HG02759 (cell line): Measurements from ENCODE around the gene DUSP14.
"Not testable (repeated sequence)": the region's sequence is repeated elsewhere in the genome, so short reads cannot be mapped to it uniquely, and the experiment has no call there.

Experiments
- ATAC-seq: cut with Tn5 transposase; IDR thresholded peaks from one replicate; pipeline ENCODE4 v1.9.1; 2021; ENCODE audit warnings: mild to moderate bottlenecking, moderate library complexity; ENCODE audit not compliant: unreplicated experiment

The DUSP14 gene

DNA sequence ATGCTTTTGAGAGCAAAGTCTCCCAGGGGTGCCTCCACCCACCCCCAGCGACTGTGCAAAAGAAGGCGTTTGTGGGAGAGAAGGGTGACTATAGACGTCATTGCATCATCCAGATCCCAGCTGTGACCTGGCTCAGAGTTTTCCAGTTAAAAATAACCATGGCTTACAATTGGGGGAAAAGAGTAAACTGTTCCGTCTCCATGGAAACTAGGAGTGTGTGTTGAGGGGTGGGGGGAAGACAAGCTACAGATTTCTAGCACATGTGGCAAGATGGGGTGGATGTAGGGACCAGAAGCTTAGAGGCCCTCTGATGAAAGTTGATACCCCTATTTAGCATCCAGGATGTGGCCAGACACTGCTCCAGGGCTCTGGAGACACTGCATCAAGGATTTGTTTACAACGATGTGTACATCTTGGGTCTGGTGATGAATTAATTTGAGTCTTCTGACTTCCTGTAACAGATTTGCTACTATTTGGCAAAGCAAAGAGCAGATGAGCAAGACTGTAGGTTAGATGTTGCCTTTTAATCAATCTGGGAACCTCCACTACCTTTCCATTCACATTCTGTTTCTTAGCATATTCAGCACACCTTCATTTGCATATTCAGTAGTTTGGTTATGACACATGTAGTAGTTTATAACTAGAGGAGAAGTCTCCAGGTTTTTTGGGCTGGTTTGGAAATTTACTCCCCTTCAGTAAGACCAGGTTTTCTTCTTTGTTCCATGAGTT lies 6.2 kb upstream of the DUSP14 start:
- ATAC-seq, result no peak

DNA sequence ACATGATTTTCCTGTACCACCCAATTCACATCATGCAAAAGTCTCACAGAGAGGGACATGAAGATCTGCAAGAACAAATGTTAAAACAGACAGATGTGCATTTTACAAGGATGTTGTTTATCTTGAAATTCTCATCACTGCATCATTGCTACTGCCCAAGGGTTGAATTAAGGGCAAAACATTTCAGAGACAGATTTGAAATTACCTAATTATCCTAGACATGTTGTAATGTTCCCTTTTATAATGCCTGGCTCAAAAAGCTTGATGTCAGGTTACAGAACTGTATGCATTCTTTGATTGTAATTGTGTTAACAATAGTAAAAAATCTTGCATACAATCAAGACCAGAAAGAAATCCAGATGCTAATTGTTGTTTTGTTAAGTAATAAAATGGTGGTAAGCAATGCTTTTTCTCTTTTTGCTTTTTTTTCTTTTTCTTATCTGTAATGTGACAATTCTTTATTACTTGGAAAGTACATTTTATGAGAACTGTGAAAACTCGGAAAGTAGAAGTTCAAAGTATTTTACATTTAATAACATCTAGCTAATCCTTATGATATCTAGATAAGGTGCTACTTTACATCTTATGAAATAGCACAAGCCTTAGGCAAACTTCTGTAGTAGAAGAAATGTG lies 3.6 kb upstream of the DUSP14 start:
- ATAC-seq, result no peak

DNA sequence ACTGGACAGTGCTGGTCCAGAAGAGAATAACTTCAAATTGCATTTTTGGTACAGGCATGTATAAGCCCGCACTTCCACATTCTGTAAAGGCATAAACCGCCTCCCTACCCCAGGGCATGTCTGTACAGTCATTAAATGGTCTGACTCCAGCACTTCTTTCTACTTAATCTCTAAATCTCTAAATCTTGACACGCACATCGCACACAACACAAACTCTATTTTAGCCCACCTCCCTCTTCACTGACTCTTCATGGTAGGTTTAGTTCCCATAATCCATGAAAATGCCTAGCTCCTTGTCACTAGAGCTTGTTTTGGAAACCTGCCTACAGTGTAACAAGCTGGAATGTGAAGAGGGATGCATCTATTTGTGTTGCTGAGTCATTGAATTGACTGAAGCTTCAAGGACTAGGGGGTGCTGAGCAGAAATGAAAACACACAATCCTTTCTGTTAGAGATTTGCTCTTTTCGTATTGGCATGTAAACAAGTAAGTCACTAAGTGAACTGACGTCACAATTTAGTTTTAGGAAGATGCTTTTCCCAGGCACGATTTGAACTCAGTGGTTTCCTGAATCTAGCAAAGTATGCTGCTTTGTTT lies 1.6 kb upstream of the DUSP14 start:
- no peak for ATAC-seq

DNA sequence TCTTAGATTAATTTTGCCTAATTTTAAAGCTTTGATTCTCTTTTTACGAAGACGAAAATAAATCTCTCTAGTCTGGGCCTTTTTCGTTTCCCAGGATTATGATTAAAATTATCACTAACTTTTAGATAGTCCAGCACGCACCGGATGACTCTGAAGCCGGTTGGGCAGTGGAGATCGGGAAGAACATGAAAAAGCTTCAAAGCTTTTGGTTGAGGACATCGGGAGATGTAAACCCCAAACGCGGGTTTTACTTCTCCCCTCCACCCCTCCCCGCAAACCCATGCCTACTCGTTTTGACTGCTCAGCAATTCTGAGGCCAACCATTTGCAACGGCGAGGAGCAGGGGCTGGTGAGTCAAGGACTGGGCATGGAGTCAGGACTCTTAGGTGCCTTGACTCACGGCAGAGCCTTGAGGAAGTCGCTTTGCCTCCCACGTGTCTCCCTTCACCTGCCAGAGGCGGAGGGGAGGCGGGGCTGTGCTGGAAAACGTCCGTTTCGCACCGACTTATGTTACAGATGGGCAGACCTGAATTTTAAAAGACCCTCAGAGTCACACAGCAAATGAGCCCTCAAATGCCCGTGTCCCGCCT lies 989 bp upstream of the DUSP14 start:
- peak; percentile 14 for ATAC-seq

DNA sequence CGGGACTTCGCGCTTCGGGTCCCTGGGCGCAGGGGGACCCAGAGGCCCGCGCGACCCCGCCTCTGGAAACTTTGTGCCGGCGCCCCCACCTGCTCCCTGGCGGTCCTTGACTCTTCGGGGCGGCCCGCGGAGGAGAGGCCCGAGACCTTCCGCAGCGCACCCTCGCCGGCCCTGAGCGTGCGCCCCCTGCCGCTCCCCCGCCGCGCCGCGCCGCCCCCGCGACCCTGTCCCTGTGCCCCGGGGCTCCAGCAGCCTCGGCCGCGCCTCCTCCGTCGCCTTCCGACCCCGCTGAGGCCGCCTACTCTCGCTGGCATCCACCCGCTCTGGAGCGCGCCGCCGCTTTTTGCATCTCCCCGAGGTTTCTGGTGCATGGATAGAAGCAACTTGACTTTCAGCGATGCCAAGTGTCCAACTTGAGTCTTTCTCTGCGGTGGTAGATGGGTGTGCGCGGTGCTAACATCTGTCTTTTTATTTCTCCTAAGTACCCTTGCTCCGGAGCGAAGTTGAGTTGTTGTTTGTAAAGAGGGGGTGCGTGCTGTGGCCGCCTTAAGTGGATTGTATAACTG lies 414 bp downstream of the DUSP14 start:
- peak; percentile 49 for ATAC-seq

DNA sequence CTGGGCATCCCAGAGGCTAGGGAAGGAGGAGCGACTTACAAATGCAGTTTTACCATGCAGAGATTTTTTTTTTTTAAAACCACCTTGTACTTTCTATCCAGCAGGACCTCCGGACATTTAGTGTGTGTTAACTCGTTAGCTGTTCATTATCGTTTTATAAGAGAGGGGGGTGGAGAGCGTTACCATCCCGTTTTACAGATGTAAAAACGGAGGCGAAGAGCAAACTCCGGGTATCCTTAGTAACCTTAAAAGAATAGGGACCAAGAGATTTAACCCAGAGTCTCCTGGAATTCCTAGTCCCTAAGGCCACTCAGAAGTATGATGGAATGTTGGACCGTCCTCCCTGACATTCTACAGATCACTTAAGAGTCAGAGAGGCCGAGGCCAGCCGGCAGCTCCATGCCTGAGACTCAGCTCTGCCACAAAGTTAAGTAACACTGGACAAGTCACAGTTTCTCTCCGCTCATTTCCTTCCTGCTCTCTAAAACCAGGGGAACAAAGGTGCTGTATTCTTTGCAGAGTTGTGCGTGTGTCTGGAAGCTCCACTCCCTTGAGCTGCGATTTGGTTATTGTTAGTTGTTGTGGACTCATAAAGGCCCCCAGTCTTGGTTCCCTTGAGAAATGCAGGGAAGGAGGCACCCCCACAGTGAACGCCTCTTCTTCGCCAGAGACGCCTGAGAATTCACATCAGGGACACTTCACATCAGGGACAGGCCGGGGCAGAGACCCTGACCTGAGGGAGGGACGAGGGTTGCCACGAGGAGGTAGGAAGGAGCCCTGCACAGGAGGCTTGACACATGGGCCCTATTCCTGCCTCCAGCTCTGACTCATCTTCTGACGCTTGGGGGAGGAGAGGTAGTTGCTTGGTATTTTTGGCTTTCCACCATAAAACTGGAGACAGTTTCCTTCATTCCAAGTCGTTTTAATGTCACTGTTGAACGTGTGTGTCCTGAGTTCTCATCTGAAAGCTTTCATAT lies 1.2 kb downstream of the DUSP14 start:
- no peak for ATAC-seq

DNA sequence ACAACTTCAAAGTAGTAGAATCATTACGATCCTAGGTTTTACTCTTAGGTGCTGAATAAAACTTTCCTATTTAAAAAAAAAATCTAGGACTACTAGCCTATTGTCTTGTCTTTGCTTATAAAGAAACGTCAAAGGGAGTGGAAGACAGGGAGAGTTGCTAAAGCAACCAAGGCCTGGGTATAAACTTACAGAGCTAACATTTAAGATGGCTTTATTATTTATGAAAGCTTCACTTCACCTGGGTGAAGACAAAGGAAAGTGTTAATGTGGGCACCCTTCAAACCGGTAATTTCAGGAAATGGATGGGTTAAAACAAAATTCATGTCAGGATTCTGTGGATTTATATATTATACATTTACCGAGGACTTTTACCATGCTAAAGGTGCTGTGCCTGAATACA lies 2.5 kb downstream of the DUSP14 start:
- ATAC-seq, result no peak

DNA sequence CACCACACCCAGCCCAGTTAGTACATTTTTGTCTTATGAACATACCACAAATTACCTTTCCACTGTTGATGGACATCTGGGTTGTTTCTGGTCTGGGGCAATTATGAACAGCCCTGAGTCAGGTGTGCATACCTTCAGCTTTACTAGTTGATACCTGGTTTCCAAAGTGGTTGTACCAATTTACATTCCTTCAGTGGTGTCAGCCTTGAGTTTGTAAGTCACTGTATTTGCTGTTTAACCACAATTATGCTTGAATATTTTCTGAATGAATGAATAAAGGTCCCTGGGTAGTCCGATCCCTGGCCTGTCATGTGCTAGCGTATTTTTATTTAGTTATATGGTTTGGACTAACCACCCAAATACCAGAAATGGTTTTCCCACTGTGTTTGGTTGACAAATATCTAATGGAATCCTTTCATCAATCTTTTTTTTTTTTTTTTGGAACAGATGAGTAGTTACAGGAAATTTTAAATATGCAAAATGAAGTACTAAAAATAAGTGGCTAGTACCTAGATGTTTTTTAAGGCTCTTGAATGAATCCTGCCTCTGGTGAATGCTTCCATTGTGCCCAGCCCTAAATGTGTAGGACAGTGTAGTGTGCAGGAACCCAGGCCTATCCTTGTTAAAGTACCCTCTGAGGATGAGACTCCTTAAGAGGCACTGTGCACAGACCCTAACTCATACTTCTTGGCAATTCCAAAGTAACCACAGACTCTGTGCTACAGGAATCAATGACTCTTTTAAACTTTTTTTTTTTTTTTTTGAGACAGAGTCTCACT lies 3.7 kb downstream of the DUSP14 start:
- ATAC-seq, result no peak

DNA sequence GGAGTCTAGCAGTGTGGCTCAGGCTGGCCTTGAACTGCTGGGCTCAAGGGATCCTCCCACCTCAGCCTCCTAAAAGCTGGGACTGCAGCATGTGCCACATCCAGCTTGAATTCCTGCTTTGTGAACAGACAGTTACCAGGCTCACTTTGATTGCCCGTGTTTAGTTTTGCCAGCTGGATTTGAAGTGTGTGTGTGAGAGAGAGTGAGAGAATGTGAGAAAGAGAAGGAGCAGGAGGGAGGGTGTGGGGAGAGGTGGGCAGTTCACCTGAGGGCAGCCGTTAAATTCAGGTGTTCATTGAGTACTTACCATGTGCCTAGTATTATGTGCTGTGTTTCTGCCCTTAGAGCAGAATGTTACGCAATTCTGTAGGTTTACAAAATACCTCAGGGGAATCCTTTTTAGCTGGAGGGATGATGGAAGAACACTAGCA lies 4.7 kb downstream of the DUSP14 start:
- ATAC-seq, result no peak

DNA sequence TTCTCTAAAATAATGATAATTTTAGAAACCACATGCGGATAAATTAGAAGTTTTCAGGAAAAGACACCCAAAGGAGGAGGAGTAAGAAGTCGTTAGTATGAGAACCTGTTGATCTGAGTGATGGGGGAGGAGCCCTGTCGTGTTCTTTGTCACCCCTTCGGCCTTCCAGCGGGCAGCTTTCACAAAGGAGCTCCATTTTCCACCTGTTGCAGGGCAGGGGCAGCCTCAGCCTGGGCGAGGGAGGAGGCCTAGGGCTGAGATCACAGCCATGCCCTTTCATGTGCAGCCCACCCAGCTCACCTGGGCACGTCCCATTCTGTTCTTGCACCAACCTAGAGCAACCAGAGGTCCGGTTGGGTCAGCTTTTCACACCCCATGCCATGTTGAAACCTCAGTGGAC lies 5.3 kb downstream of the DUSP14 start:
- no peak for ATAC-seq

DNA sequence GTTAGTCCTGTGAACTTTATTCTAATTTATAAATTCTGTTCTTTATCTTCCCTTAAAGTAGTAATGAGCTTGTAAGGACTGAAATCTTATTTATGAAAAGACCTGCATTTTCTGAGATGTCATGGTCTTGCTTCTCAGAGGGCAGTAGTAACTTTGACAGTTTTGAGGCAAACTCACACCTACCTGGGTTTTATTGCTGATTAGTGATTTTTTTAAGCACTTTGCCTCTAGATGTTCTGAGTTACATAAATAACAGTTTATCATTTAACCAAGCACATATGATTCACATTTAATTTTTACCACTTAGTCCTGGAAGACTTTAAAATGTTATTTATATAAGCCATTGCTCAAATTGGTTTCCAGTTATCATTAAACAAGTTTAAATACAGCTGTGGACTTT lies 10.7 kb downstream of the DUSP14 start:
- no peak for ATAC-seq

DNA sequence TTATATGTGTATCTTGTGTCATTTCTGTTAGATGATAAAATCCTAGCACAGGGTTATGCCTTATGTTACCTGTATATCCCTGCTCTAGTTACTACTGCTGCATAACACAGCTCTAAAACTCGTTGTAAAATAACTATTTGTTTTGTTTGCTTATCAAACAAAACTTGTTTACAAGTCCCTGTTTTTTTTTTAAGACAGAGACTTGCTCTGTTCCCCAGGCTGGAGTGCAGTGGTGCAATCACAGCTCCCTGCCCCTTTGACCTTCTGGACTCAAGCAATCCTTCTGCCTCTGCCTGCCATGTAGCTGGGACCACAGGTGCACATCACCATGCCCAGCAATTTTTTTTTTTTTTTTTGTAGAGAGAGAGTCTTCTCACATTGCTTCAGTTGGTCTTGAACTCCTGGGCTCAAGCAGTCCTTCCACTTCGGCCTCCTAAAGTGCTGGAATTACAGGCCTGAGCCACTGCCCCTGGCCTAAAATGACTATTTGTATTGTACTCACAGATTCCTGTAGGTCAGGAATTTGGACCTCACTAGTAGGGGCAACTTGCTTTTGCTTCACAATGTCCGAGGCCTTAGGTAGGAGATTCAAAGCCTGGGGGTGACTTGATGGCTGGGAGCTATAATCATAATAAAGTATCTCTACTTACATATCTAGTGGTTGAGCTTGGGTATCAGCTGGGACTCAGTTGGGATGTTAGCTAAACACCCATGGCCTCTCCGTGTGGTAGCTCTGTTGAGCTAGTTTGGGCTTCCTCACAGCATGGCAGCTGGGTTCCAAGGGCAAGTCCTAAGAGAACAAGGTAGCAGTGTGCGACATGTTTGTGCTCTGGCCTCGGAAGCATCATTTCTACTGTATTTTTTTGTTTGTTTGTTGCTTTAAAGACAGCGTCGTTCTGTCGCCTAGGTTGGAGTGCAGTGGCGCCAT lies 12.6 kb downstream of the DUSP14 start:
- ATAC-seq, result no peak

DNA sequence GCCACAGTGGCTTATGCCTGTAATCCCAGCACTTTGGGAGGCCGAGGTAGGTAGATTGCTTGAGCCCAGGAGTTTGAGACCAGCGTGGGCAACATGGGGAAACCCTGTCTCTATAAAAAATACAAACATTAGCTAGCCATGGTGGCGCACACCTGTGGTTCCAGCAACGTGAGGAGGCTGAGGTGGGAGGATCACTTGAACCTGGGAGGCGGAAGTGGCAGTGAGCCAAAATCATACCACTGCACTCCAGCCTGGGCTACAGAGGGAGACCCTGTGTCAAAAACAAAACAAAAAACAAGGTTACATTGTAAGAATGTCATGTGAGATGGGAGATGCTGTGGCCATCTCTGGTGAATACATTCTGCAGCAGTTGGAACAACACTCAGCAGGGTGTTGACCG lies 13.5 kb downstream of the DUSP14 start:
- no peak for ATAC-seq

DNA sequence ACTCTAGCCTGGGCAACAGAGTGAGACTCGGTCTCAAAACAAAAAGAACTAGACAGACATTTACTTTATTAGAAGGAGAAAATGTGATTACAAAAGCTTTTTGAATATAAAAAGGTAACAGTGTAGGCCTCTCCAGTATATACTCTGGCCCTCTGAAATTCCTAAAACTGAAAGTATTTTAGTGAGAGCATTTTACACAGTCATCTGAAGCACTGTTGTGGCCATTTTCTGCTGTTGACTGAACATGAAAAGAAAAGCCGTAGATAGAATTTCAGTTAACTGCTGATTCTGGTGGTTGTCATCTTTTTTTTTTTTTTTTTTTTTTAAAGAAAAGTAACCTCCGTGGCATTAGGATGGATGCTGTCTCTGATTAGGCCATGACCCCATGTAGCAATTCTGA lies 15.6 kb downstream of the DUSP14 start:
- ATAC-seq, result no peak

DNA sequence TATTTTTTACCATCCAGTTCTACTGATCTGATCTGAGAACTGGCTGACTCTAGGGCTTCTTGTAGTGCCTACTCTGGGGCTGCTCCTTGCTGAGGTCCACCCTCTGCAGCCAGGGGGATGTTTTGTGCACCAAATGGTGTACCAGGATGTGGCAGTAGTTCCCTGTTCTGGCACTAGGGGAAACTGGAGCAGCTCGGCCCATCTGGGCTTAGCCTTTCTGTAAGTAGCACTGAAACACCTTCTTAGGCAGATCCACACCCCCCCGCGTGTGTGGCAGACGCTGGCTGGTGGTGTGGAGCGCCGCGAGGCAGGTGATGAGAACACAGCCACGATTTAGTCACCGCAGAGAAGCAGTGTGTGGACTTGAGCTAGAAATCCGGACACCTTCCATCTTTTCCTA lies 17.0 kb downstream of the DUSP14 start:
- no peak for ATAC-seq

DNA sequence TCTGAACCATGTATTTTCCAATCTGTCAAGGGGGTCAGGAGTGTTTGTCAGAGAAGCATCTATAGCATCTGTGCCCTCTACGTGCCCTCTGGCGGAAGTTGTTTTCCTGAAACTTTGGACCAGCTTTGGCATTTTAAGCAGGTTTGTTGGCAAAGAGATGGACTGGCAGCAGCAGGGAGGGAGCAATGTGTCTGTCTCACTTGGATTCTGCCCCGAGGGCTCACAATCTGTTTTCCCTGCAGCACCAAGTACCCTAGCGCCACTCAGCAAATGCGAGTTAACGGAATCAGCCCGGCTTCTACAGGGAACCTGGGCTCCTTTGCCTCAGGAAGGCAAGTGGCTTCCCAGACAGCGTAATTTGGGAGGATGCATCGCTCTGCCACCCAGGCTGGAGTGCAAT lies 17.4 kb downstream of the DUSP14 start:
- ATAC-seq, result no peak

DNA sequence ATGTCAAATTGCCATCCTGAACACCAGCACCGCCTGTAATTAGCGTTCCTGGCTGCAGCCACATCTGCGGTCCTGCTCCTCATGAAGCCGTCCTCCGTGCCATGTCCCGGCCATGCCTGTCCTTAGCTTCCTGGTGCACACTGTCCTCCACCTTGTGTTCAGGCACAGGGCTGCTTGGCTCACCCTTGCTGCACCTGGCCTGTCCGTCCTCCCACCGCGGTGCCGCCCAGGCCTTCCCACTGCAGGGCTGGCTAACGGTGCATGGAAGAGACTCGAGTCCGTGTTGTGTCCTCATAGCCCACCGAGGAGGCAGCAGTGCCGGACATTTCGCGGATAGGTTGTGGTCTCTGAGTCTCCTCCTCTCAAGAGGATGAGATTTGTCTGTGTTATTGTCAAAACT lies 20.4 kb downstream of the DUSP14 start:
- no peak for ATAC-seq

DNA sequence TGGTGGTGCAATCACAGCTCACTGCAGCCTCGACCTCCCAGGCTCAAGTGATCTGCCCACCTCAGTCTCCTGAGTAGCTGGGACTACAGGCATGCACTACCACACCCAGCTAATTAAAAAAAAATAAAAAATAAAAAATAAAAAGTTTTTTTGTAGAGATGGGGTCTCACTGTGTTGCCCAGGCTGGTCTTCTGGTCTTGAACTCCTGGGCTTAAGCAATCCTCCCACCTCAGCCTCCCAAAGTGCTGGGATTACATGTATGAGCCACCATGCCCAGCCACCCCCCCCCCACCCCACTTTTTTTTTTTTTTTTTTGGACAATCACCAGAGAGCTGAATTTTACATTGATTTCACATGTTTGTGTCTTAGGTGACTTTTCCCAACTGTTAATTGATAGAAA lies 22.0 kb downstream of the DUSP14 start:
- not testable (repeated sequence) for ATAC-seq
